Measurements from ENCODE around the gene ASMTL. TPM values are rescaled to one million over a fixed set of nuclear protein-coding genes. Genes with fewer than 3 reads are reported as not detected.

Gene ASMTL
- total and polyA plus RNA-seq, 2 of the 13 experiments (the other 11 are each of a cell fraction or from before 2014, with no cell fraction given), result 5.6 to 16.3 TPM

- H3K9me3 ChIP-seq (ENCODE audit: low read length), result no peaks in the 10 kb centered on the region
- no peaks in the 10 kb centered on the region for H3K79me2 ChIP-seq (ENCODE audit: insufficient read depth, low read length)
- no peak overlapping the region for H3K4me2 ChIP-seq (ENCODE audit: low read depth, low read length)
- peaks cover 2 to 6% of the 10 kb centered on the region in 2 experiments; a peak in 3 of 5 replicates for H3K36me3 ChIP-seq (replicated peaks in 1 of 2; ENCODE audit: control insufficient read depth in 1 of 2, insufficient read depth in 2 of 2, low read length in 2 of 2)
- no TSS peak for BruUV-seq (replicated peaks)
- 98% methylated on average over 22 of the region's 22 CpGs for WGBS (ENCODE audit: low lambda C conversion rate)
- TF ChIP-seq ZNF205 (CRISPR knock-in tag; IDR thresholded peaks at IDR 0.05) (no peak), MZF1 (CRISPR knock-in tag; IDR thresholded peaks at IDR 0.05; ENCODE audit: borderline replicate concordance) (no peak), LCORL (IDR thresholded peaks at IDR 0.05) (no peak), LCORL (CRISPR knock-in tag; IDR thresholded peaks at IDR 0.05) (no peak), ZNF572 (CRISPR knock-in tag; IDR thresholded peaks at IDR 0.05) (no peak), ZNF451 (CRISPR knock-in tag; IDR thresholded peaks at IDR 0.05) (no peak), STAT5B (CRISPR knock-in tag; IDR thresholded peaks at IDR 0.05) (no peak), MAF1 (CRISPR knock-in tag; IDR thresholded peaks at IDR 0.05; ENCODE audit: borderline replicate concordance) (no peak), KLF16 (CRISPR knock-in tag; IDR thresholded peaks at IDR 0.05) (no peak), ZNF484 (CRISPR knock-in tag; IDR thresholded peaks at IDR 0.05; ENCODE audit: borderline replicate concordance, low read depth) (no peak), MYNN (CRISPR knock-in tag; IDR thresholded peaks at IDR 0.05; ENCODE audit: low read depth) (no peak), ELF3 (CRISPR knock-in tag; IDR thresholded peaks at IDR 0.05) (no peak), TCF12 (IDR thresholded peaks at IDR 0.05) (no peak), TCF12 (CRISPR knock-in tag; IDR thresholded peaks at IDR 0.05) (no peak), AHDC1 (CRISPR knock-in tag; IDR thresholded peaks at IDR 0.05; ENCODE audit: borderline replicate concordance) (no peak), EEA1 (CRISPR knock-in tag; IDR thresholded peaks at IDR 0.05; ENCODE audit: borderline replicate concordance) (no peak), THAP11 (CRISPR knock-in tag; IDR thresholded peaks at IDR 0.05) (no peak), ZNF674 (CRISPR knock-in tag; IDR thresholded peaks at IDR 0.05; ENCODE audit: low read depth) (no peak), ZNF3 (CRISPR knock-in tag; IDR thresholded peaks at IDR 0.05) (no peak), ZNF782 (CRISPR knock-in tag; IDR thresholded peaks at IDR 0.05; ENCODE audit: borderline replicate concordance) (no peak)
- ATAC-seq (no peak), DNase-seq (ENCODE audit: low spot score) (no peak), FAIRE-seq (no peak)
- H3K4me1 ChIP-seq (ENCODE audit: insufficient read depth, low read length), result no peaks in the 10 kb centered on the region
- in situ Hi-C loops (cut with HindIII; ENCODE audit: extremely low pct_ligation_motif_present, low pct_unique_long_range_greater_than_20kb), result no loop called here
- H2AFZ ChIP-seq (ENCODE audit: low read length), result no peak overlapping the region
- H3K4me3 ChIP-seq (replicated peaks in 1 of 3; ENCODE audit: insufficient read depth in 1 of 3, low read depth in 2 of 3, low read length in 3 of 3), result no peak overlapping the region
- no peak overlapping the region for H3K9ac ChIP-seq (ENCODE audit: insufficient read depth, low read depth, low read length)
- ChIA-PET POLR2A (no interaction called here), CTCF (ENCODE audit: low intra/inter-chr PET ratio, low total read pairs) (no interaction called here)
- H3K27ac ChIP-seq (ENCODE audit: extremely low read length, insufficient read depth, low read length), result no peak overlapping the region
- no peaks in the 10 kb centered on the region for H4K20me1 ChIP-seq (ENCODE audit: insufficient read depth, low read length)
- intact Hi-C loops (cut with micrococcal nuclease; ENCODE audit: unreplicated experiment), result no loop called here
- H3K27me3 ChIP-seq (ENCODE audit: control insufficient read depth in 1 of 2, insufficient read depth in 2 of 2, low read length in 2 of 2), result no peaks in the 10 kb centered on the region
Observed at GRCh38 chrX:1434871-1435240, 17.9 kb downstream of the ASMTL start.
